Measurements from ENCODE around the gene ZFHX2.

The ZFHX2 gene

GRCh38 chr14:23572524-23572828 is 20.9 kb upstream of the ZFHX2 start:
- Histone ChIP-seq H3K27me3 (ENCODE audit: insufficient read depth, poor library complexity, severe bottlenecking) (peaks cover 29% of the 10 kb centered on the region), H3K4me1 (ENCODE audit: insufficient read depth, poor library complexity, severe bottlenecking) (peaks cover 4% of the 10 kb centered on the region), H3K4me3 (ENCODE audit: severe bottlenecking) (no peak overlapping the region), H3K36me3 (ENCODE audit: low read depth) (no peaks in the 10 kb centered on the region), H3K9me3 (ENCODE audit: severe bottlenecking) (no peaks in the 10 kb centered on the region), H3K27ac (ENCODE audit: poor library complexity, severe bottlenecking) (no peak overlapping the region)
- TF ChIP-seq CTCF (IDR thresholded peaks at IDR 0.05; ENCODE audit: poor library complexity, severe bottlenecking) = no peak
- no peak for ATAC-seq (ENCODE audit: low read depth)
- no peak for DNase-seq (ENCODE audit: low spot score)

- DNase-seq (ENCODE audit: low spot score) (peak; percentile 57), ATAC-seq (ENCODE audit: low read depth) (no peak)
- Histone ChIP-seq H3K36me3 (ENCODE audit: low read depth) (no peaks in the 10 kb centered on the region), H3K27ac (ENCODE audit: poor library complexity, severe bottlenecking) (no peak overlapping the region), H3K9me3 (ENCODE audit: severe bottlenecking) (no peaks in the 10 kb centered on the region), H3K27me3 (ENCODE audit: insufficient read depth, poor library complexity, severe bottlenecking) (peaks cover 23% of the 10 kb centered on the region), H3K4me3 (ENCODE audit: severe bottlenecking) (no peak overlapping the region), H3K4me1 (ENCODE audit: insufficient read depth, poor library complexity, severe bottlenecking) (peaks cover 4% of the 10 kb centered on the region)
- TF ChIP-seq CTCF (IDR thresholded peaks at IDR 0.05; ENCODE audit: poor library complexity, severe bottlenecking) = no peak
Measured at GRCh38 chr14:23571701-23572523, 20.3 kb upstream of the ZFHX2 start.

DNA sequence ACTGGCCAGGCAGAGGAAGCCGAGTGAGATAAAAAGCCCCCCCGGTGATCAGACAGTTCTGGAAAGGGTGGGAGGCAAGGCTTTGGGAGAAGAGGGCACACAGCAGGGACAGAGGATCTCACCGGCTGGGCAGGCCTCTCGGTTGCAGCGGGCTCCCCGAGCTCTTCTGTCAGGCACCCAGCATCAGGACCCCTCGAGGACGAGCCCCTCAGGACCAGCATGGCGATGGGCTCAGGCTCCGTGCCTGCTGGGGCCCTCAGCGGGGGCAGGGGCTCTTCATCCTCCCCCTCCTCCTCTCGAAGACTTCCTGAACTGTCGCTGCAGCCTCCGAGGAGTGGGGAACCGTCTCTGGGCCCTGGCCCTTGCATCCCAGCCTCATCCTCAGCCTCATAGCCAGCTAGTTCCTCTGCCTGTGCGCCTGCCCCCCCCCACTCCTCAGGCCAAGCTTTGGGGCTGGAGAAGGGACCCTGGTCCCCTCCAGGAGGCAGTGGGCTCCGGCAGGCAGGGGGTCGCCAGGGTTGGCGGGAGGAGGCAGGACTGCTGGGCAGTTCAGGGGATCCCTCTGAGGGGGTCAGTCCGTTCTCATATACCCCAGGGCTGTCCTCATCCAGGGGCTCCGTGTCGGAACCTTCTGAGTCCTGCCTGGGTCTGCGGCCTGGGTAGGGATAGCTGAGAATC is 19.4 kb upstream of the ZFHX2 start:
- Histone ChIP-seq H3K36me3 (ENCODE audit: low read depth) (peaks cover 3% of the 10 kb centered on the region), H3K9me3 (ENCODE audit: severe bottlenecking) (no peaks in the 10 kb centered on the region), H3K27ac (ENCODE audit: poor library complexity, severe bottlenecking) (no peak overlapping the region), H3K4me1 (ENCODE audit: insufficient read depth, poor library complexity, severe bottlenecking) (peaks cover 4% of the 10 kb centered on the region), H3K4me3 (ENCODE audit: severe bottlenecking) (no peak overlapping the region), H3K27me3 (ENCODE audit: insufficient read depth, poor library complexity, severe bottlenecking) (peaks cover 14% of the 10 kb centered on the region)
- no peak for ATAC-seq (ENCODE audit: low read depth)
- peak; percentile 65 for DNase-seq (ENCODE audit: low spot score)
- no peak for TF ChIP-seq CTCF (IDR thresholded peaks at IDR 0.05; ENCODE audit: poor library complexity, severe bottlenecking)

- peaks cover 16% of the 10 kb centered on the region for H3K36me3 ChIP-seq (ENCODE audit: low read depth)
- no peak for TF ChIP-seq CTCF (IDR thresholded peaks at IDR 0.05; ENCODE audit: poor library complexity, severe bottlenecking)
- no peak overlapping the region for H3K4me3 ChIP-seq (ENCODE audit: severe bottlenecking)
- peaks cover 3% of the 10 kb centered on the region for H3K27me3 ChIP-seq (ENCODE audit: insufficient read depth, poor library complexity, severe bottlenecking)
- H3K4me1 ChIP-seq (ENCODE audit: insufficient read depth, poor library complexity, severe bottlenecking) = peaks cover 4% of the 10 kb centered on the region
- DNase-seq (ENCODE audit: low spot score) (peak; percentile 55), ATAC-seq (ENCODE audit: low read depth) (peak; percentile 20; the same call in 2 of the 3 replicates)
- no peak overlapping the region for H3K27ac ChIP-seq (ENCODE audit: poor library complexity, severe bottlenecking)
- no peaks in the 10 kb centered on the region for H3K9me3 ChIP-seq (ENCODE audit: severe bottlenecking)
Measured at GRCh38 chr14:23569443-23570151, 18.0 kb upstream of the ZFHX2 start.
